K562 (cell line): Measurements from ENCODE around the gene STK26. TPM values are rescaled to one million over a fixed set of nuclear protein-coding genes. Genes with fewer than 3 reads are reported as not detected.
A peak's percentile ranks its signal among the peaks of the same experiment; 100 is the strongest.

Experiments used
- ADNP ChIP-seq: fragments of 200-800 bp; sonication (Bioruptor generic); IDR thresholded peaks from 2 replicates; pipeline ENCODE4 v1.6.1; 2016; ENCODE audit warnings: missing genetic modification characterization, missing compliant biosample characterization
- ARNT ChIP-seq, 2 experiments: fragments of 450-650 bp; IDR thresholded peaks; 2 replicates each; pipeline ENCODE4 v1.6.1; 2016; ENCODE audit warnings: mild to moderate bottlenecking in 1 of 2
- ATF7 ChIP-seq: fragments of 450-650 bp; IDR thresholded peaks from 2 replicates; pipeline ENCODE4 v1.7.1; 2014; ENCODE audit warnings: mild to moderate bottlenecking, moderate library complexity
- GTF2B ChIP-seq: IDR thresholded peaks from 2 replicates; pipeline ENCODE4 v1.6.1; 2011; ENCODE audit not compliant: insufficient read length; ENCODE audit errors: extremely low read depth
- NCOA6 ChIP-seq: fragments of 450-650 bp; IDR thresholded peaks from 2 replicates; pipeline ENCODE4 v1.6.1; 2017; ENCODE audit warnings: mild to moderate bottlenecking
- NKRF ChIP-seq: fragments of 450-650 bp; IDR thresholded peaks from 2 replicates; pipeline ENCODE4 v1.6.1; 2016; ENCODE audit warnings: borderline replicate concordance
- PHF20 ChIP-seq: fragments of 450-650 bp; IDR thresholded peaks from 2 replicates; pipeline ENCODE4 v1.6.1; 2018; ENCODE audit not compliant: partially characterized antibody
- REST ChIP-seq, 2 experiments: fragments of 450-650 bp; formaldehyde crosslinking in 1 of 2; IDR thresholded peaks; 2 replicates each; pipeline versions ENCODE4 v1.4.0 to v1.6.1; 2014 to 2020; ENCODE audit warnings: mild to moderate bottlenecking in 2 of 2, borderline replicate concordance in 1 of 2, low read depth in 1 of 2
- ZNF121 ChIP-seq: sonication (generic); formaldehyde crosslinking; conservative IDR thresholded peaks from 2 replicates; pipeline ENCODE4 v1.8.0; 2022; ENCODE audit warnings: missing genetic modification reagents
- ZNF511 ChIP-seq: sonication (generic); formaldehyde crosslinking; IDR thresholded peaks from 2 replicates; pipeline ENCODE4 v1.8.0; 2022; ENCODE audit warnings: mild to moderate bottlenecking, missing genetic modification reagents
- ZNF639 ChIP-seq, 2 experiments: fragments of 200-800 bp in 1 of 2; sonication (Bioruptor generic) in 1 of 2; sonication (generic) in 1 of 2; formaldehyde crosslinking in 1 of 2; IDR thresholded peaks in 1 of 2; conservative IDR thresholded peaks in 1 of 2; 2 replicates each; pipeline versions ENCODE4 v1.5.0 to v1.6.1; 2016 to 2020; ENCODE audit warnings: missing compliant biosample characterization in 1 of 2, missing genetic modification characterization in 1 of 2, missing genetic modification reagents in 1 of 2
- polyA plus RNA-seq, 8 experiments: library from polyadenylated mRNA; depleted of rRNA in 4 of 8; stranded (reverse) in 5 of 8; unstranded in 3 of 8; fragments of >200 nt; fragmentation: Nextera tagmentation in 2 of 8; fragmentation: Illumina TruSeq in 1 of 8; extraction: Ambion mirVana in 2 of 8; extraction: Trizol in 1 of 8; gene quantifications; 2 replicates each; pipeline versions ENCODE4 v1.2.1 to v1.2.3, GENCODE V29; 2011 to 2014; ENCODE audit warnings: inconsistent platforms in 1 of 8, missing spikeins in 1 of 8
- total RNA-seq, 7 experiments: library from RNA; depleted of rRNA in 6 of 7; stranded (reverse); fragments of >200 nt in 6 of 7; fragmentation: Illumina TruSeq in 2 of 7; extraction: Trizol in 2 of 7; gene quantifications; 2 replicates each; pipeline versions ENCODE4 v1.2.1 to v1.2.3, GENCODE V29; 2011 to 2021; ENCODE audit warnings: low replicate concordance in 1 of 7

STK26 gene
- total and polyA plus RNA-seq, 9 of the 15 experiments (the other 6 are each of a cell fraction or from before 2014, with no cell fraction given) = 28.1 to 72.9 (median 50.1) TPM

GRCh38 chrX:132022198-132022966 lies 720 bp upstream of the STK26 start (continued):
- TF ChIP-seq ZNF121 (CRISPR knock-in tag) = no peak
- TF ChIP-seq ADNP (tag) = no peak
- TF ChIP-seq ATF7 = no peak
- TF ChIP-seq ZNF511 (CRISPR knock-in tag) = 0 out of 2 replicates have a peak, but pooled peaks have one; percentile 15
- TF ChIP-seq GTF2B = peak; percentile 24
- peak; percentile 16; the same call in 1 of the 2 replicates for TF ChIP-seq NCOA6
- TF ChIP-seq REST (IDR thresholded peaks at IDR 0.05; ENCODE audit: borderline replicate concordance) = peak; percentile 22; the same call in 1 of the 2 replicates
- no peak for TF ChIP-seq REST (CRISPR knock-in tag; IDR thresholded peaks at IDR 0.05; ENCODE audit: low read depth)
- no peak; the same call in 1 of the 2 replicates for TF ChIP-seq NKRF
- TF ChIP-seq ZNF639 (CRISPR knock-in tag; conservative IDR thresholded peaks at IDR 0.05 in 1 of 2, IDR thresholded peaks at IDR 0.05 in 1 of 2) = 0 out of 4 replicates have a peak, but pooled peaks of 1 of the 2 experiments have one; percentile 29
- TF ChIP-seq PHF20 = peak; percentile 18
- TF ChIP-seq ARNT (IDR thresholded peaks at IDR 0.05) = no peak
